Astrocyte of the cerebellum (primary cell): ENCODE data around the gene ZMAT5.

ENCODE experiments used
- DNase-seq: peaks from one replicate; pipeline ENCODE4 v3.0.0-alpha.2; 2011; ENCODE audit warnings: low read depth
- H3K4me3 ChIP-seq: 2 replicates; pipeline ENCODE4 v1.5.1; 2011; ENCODE audit warnings: mild to moderate bottlenecking, low read depth, low read length, moderate library complexity
- in situ Hi-C: cut with HindIII; loops from 2 replicates; pipeline ENCODE4 v1.10.0; 2017; ENCODE audit warnings: low sequenced_read_pairs
- TF ChIP-seq, protein P1 (sequence below): IDR thresholded peaks from 2 replicates; pipeline ENCODE4 v1.5.1; 2012; ENCODE audit warnings: low read length, low read depth, moderate library complexity, mild to moderate bottlenecking; ENCODE audit errors: missing control alignments

ZMAT5 gene

GRCh38 chr22:29713156-29713727, 53.6 kb downstream of the ZMAT5 start:
- H3K4me3 ChIP-seq = no peak overlapping the region
- in situ Hi-C loops = no loop called here
- TF ChIP-seq, protein P1, sequence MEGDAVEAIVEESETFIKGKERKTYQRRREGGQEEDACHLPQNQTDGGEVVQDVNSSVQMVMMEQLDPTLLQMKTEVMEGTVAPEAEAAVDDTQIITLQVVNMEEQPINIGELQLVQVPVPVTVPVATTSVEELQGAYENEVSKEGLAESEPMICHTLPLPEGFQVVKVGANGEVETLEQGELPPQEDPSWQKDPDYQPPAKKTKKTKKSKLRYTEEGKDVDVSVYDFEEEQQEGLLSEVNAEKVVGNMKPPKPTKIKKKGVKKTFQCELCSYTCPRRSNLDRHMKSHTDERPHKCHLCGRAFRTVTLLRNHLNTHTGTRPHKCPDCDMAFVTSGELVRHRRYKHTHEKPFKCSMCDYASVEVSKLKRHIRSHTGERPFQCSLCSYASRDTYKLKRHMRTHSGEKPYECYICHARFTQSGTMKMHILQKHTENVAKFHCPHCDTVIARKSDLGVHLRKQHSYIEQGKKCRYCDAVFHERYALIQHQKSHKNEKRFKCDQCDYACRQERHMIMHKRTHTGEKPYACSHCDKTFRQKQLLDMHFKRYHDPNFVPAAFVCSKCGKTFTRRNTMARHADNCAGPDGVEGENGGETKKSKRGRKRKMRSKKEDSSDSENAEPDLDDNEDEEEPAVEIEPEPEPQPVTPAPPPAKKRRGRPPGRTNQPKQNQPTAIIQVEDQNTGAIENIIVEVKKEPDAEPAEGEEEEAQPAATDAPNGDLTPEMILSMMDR = no peak
- DNase-seq = no peak

DNA sequence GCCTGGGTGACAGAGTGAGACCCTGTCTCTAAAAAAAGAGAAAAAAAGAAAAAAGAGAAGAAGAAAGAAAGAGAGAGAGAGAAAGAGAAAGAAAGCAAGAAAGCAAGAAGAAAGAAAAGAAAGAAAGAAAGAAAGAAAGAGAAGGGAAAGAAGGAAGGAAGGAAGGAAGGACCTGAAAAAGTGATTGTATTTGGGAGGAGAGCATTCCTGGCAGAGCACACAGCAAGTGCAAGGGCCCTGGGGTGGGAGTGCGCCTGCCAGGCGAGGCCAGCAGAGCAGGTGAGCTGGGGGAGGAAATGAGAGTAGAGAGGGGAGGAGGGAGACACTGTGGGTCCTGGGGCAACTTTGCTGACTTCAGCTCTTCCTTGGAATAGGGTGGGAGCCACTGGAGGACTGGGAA, 54.7 kb downstream of the ZMAT5 start:
- TF ChIP-seq, protein P1 = no peak
- no peak for DNase-seq
- in situ Hi-C loops = no loop called here
- no peak overlapping the region for H3K4me3 ChIP-seq

- in situ Hi-C loops = no loop called here
- no peak for DNase-seq
- TF ChIP-seq, protein P1 = no peak
- no peak overlapping the region for H3K4me3 ChIP-seq
Measured at GRCh38 chr22:29710922-29711593, 55.7 kb downstream of the ZMAT5 start.

DNA sequence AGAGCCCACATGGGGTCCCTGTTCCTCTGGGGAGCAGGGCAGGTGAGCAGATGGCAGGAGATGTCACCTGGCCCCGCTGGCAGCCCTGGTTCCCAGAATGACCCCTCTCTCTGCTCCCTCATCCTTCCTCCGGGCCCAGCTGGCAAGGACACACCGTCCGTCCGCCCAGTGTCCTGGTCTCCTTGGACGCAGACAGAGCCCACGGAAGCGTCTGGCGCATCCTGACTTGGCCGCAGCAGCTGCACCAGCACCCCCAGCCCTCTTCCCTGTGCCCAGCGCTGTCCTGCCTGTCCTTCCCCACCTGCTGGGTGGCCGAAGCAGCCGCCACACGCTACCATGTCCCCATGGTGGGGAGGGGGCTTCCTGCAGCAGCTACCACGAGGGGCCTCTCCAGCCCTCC, 56.6 kb downstream of the ZMAT5 start:
- in situ Hi-C loops = no loop called here
- no peak for DNase-seq
- TF ChIP-seq, protein P1 = no peak
- H3K4me3 ChIP-seq = no peak overlapping the region

DNA sequence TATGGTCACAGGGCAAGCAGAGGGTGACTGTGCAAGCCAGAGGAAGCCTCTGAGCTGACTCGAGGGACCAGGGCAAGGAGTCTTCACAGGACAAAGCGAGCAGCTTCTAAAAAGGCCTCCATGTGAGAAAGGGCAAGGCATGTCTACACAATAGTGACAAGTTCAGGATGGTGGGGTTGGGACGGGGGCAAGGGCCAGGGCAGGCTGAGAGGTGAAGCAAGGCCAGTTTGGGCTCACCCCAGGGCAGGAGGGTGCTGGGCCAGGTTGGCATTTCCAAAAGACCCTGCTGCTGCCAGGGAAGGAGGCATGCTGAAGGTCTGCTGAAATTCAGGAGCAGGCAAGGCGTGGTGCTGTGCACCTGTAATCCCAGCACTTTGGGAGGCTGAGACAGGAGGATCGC, 59.3 kb downstream of the ZMAT5 start:
- TF ChIP-seq, protein P1 = no peak
- in situ Hi-C loops = no loop called here
- DNase-seq = no peak
- no peak overlapping the region for H3K4me3 ChIP-seq

- DNase-seq = no peak
- no peak overlapping the region for H3K4me3 ChIP-seq
- in situ Hi-C loops = no loop called here
- TF ChIP-seq, protein P1 = no peak
Measured at GRCh38 chr22:29707010-29707409, 59.8 kb downstream of the ZMAT5 start.
